Mesenchymal stem cell (in vitro differentiated cells and primary cell): ENCODE results near the gene VPS16.

Experiments used
- DNase-seq: peaks from one replicate; pipeline ENCODE4 v3.0.0-alpha.2; 2013
- H2AFZ ChIP-seq: one replicate; pipeline ENCODE4 v1.6.1; 2013; ENCODE audit warnings: low read depth, mild to moderate bottlenecking, control low read depth, inconsistent platforms, low read length, moderate library complexity
- H2AK5ac ChIP-seq: 2 replicates; pipeline ENCODE4 v1.6.1; 2013; ENCODE audit warnings: low read length, moderate library complexity, mild to moderate bottlenecking, inconsistent platforms; ENCODE audit not compliant: severe bottlenecking
- H2BK120ac ChIP-seq: one replicate; pipeline ENCODE4 v1.6.1; 2013; ENCODE audit warnings: low read depth, mild to moderate bottlenecking, inconsistent platforms, low read length, moderate library complexity
- H2BK12ac ChIP-seq, 2 experiments: one replicate each; pipeline ENCODE4 v1.6.1; 2013; ENCODE audit warnings: inconsistent platforms in 2 of 2, low read length in 2 of 2, mild to moderate bottlenecking in 2 of 2, moderate library complexity in 2 of 2, control low read depth in 1 of 2
- H2BK15ac ChIP-seq: one replicate; pipeline ENCODE4 v1.6.1; 2013; ENCODE audit warnings: mild to moderate bottlenecking, low read depth, inconsistent platforms; ENCODE audit not compliant: poor library complexity, severe bottlenecking
- H2BK5ac ChIP-seq: 2 replicates; pipeline ENCODE4 v1.6.1; 2013; ENCODE audit warnings: low read depth, mild to moderate bottlenecking, low read length, control low read depth, inconsistent platforms; ENCODE audit not compliant: poor library complexity, severe bottlenecking
- H3K14ac ChIP-seq, 2 experiments: one replicate each; pipeline ENCODE4 v1.6.1; 2013; ENCODE audit warnings: inconsistent platforms in 2 of 2, low read length in 2 of 2, control low read depth in 1 of 2, mild to moderate bottlenecking in 1 of 2, moderate library complexity in 1 of 2
- H3K18ac ChIP-seq, 2 experiments: one replicate each; pipeline ENCODE4 v1.6.1; 2013; ENCODE audit warnings: inconsistent platforms in 2 of 2, low read length in 2 of 2, control low read depth in 1 of 2, low read depth in 1 of 2, mild to moderate bottlenecking in 1 of 2
- H3K23ac ChIP-seq, 2 experiments: one replicate each; pipeline ENCODE4 v1.6.1; 2013; ENCODE audit warnings: inconsistent platforms in 2 of 2, low read length in 2 of 2, mild to moderate bottlenecking in 2 of 2, moderate library complexity in 2 of 2, control low read depth in 1 of 2
- H3K27ac ChIP-seq: 2 replicates; pipeline ENCODE4 v1.5.1; 2013; ENCODE audit warnings: mild to moderate bottlenecking, moderate library complexity, low read length, control low read depth, inconsistent platforms; ENCODE audit not compliant: poor library complexity, severe bottlenecking
- H3K27me3 ChIP-seq, 2 experiments: 2 replicates each; pipeline versions ENCODE4 v1.6.1 to v1.7.0; 2013; ENCODE audit warnings: low read length in 2 of 2, mild to moderate bottlenecking in 2 of 2, moderate library complexity in 2 of 2, control low read depth in 1 of 2, inconsistent platforms in 1 of 2; ENCODE audit not compliant: control insufficient read depth in 1 of 2, insufficient read depth in 1 of 2
- H3K36me3 ChIP-seq, 2 experiments: 2 replicates each; pipeline versions ENCODE4 v1.6.1 to v1.7.0; 2013; ENCODE audit warnings: low read length in 2 of 2, control low read depth in 1 of 2, inconsistent platforms in 1 of 2, low read depth in 1 of 2, mild to moderate bottlenecking in 1 of 2; ENCODE audit not compliant: insufficient read depth in 2 of 2, control insufficient read depth in 1 of 2
- H3K4ac ChIP-seq, 2 experiments: one replicate each; pipeline ENCODE4 v1.6.1; 2013; ENCODE audit warnings: inconsistent platforms in 2 of 2, low read length in 2 of 2, mild to moderate bottlenecking in 2 of 2, moderate library complexity in 2 of 2, control low read depth in 1 of 2, low read depth in 1 of 2
- H3K4me1 ChIP-seq: 2 replicates; pipeline ENCODE4 v1.6.1; 2013; ENCODE audit warnings: low read depth, low read length, control low read depth; ENCODE audit not compliant: control insufficient read depth, insufficient read depth
- H3K4me2 ChIP-seq: 2 replicates; pipeline ENCODE4 v1.6.1; 2013; ENCODE audit warnings: low read length, mild to moderate bottlenecking, inconsistent platforms; ENCODE audit not compliant: poor library complexity, severe bottlenecking
- H3K4me3 ChIP-seq, 2 experiments: 2 replicates each; pipeline versions ENCODE4 v1.5.1 to v1.7.0; 2013; ENCODE audit warnings: low read length in 2 of 2, mild to moderate bottlenecking in 2 of 2, control low read depth in 1 of 2, low read depth in 1 of 2; ENCODE audit not compliant: insufficient read depth in 1 of 2
- H3K79me1 ChIP-seq: replicated peaks from 2 replicates; pipeline ENCODE4 v1.6.1; 2013; ENCODE audit warnings: mild to moderate bottlenecking, control low read depth, low read length, inconsistent platforms; ENCODE audit not compliant: poor library complexity, severe bottlenecking
- H3K9ac ChIP-seq: 2 replicates; pipeline ENCODE4 v1.7.0; 2013; ENCODE audit warnings: mild to moderate bottlenecking, low read length, moderate library complexity
- H3K9me3 ChIP-seq: 2 replicates; pipeline ENCODE4 v1.7.0; 2013; ENCODE audit warnings: mild to moderate bottlenecking, low read length; ENCODE audit not compliant: control insufficient read depth
- H4K8ac ChIP-seq: one replicate; pipeline ENCODE4 v1.6.1; 2013; ENCODE audit warnings: inconsistent platforms, mild to moderate bottlenecking, low read length, moderate library complexity
- H4K91ac ChIP-seq: one replicate; pipeline ENCODE4 v1.6.1; 2013; ENCODE audit warnings: mild to moderate bottlenecking, low read length, inconsistent platforms
- WGBS: methylation state at CpG from one replicate; pipeline ENCODE4 v1.1.7; 2013; ENCODE audit warnings: mixed read lengths; 5-methylcytosine and 5-hydroxymethylcytosine counted together

VPS16 gene

GRCh38 chr20:2815242-2815900 is 25.2 kb upstream of the VPS16 start:
- peak overlapping the region in 1 of 2 experiments; percentile 83 for H3K14ac ChIP-seq
- H3K23ac ChIP-seq: no peak overlapping the region
- H3K36me3 ChIP-seq: no peaks in the 10 kb centered on the region
- H4K91ac ChIP-seq: peak overlapping the region; percentile 61
- no peak overlapping the region for H2BK15ac ChIP-seq
- peak overlapping the region; percentile 15 for H2AFZ ChIP-seq
- no peak overlapping the region for H3K4me2 ChIP-seq
- H3K9me3 ChIP-seq: peaks cover 18% of the 10 kb centered on the region
- peak overlapping the region; percentile 55 for H3K27ac ChIP-seq
- peak overlapping the region in 1 of 2 experiments; percentile 31 for H3K4me3 ChIP-seq
- no peaks in the 10 kb centered on the region for H3K79me1 ChIP-seq
- peak overlapping the region; percentile 78 for H4K8ac ChIP-seq
- H2BK12ac ChIP-seq: peak overlapping the region; percentile 92 to 96
- H3K4me1 ChIP-seq: peaks cover 29% of the 10 kb centered on the region
- no peak overlapping the region for H2BK5ac ChIP-seq
- peak overlapping the region; percentile 92 for H2AK5ac ChIP-seq
- no peak for DNase-seq
- peak overlapping the region; percentile 68 to 94 for H3K18ac ChIP-seq
- 97% methylated on average over 8 of the region's 8 CpGs for WGBS
- H3K4ac ChIP-seq: peak overlapping the region; percentile 76 to 81
- H3K27me3 ChIP-seq: peaks cover 0 to 1% of the 10 kb centered on the region in 2 experiments
- peak overlapping the region; percentile 63 for H3K9ac ChIP-seq
- H2BK120ac ChIP-seq: peak overlapping the region; percentile 59

- WGBS: 83% methylated on average over 10 of the region's 10 CpGs
- peak within 1 kb of the TSS; percentile 76 to 81 for H3K4ac ChIP-seq
- no peaks in the 10 kb centered on the region for H3K36me3 ChIP-seq
Observed at GRCh38 chr20:2816030-2816582, 24.4 kb upstream of the VPS16 start, which contains the start of gene TMEM239. TMEM239 (plus strand) TSS chr20:2816364; CDS start chr20:2816555, 191 bp downstream.

GRCh38 chr20:2816583-2817340 is 23.8 kb upstream of the VPS16 start:
- H4K8ac ChIP-seq: peak overlapping the region; percentile 19
- H2BK5ac ChIP-seq: no peak overlapping the region
- H3K4me3 ChIP-seq: no peak overlapping the region
- no peak overlapping the region for H3K27ac ChIP-seq
- H3K36me3 ChIP-seq: no peaks in the 10 kb centered on the region
- no peak overlapping the region for H2AK5ac ChIP-seq
- H3K14ac ChIP-seq: peak overlapping the region in 1 of 2 experiments; percentile 96
- H3K27me3 ChIP-seq: peaks cover 0 to 15% of the 10 kb centered on the region in 2 experiments
- no peak overlapping the region for H2BK120ac ChIP-seq
- peaks cover 9% of the 10 kb centered on the region for H3K9me3 ChIP-seq
- H3K4me2 ChIP-seq: no peak overlapping the region
- peak overlapping the region in 1 of 2 experiments; percentile 1 for H3K18ac ChIP-seq
- H3K4ac ChIP-seq: no peak overlapping the region
- H3K9ac ChIP-seq: no peak overlapping the region
- H4K91ac ChIP-seq: peak overlapping the region; percentile 25
- peaks cover 40% of the 10 kb centered on the region for H3K4me1 ChIP-seq
- no peak overlapping the region for H3K23ac ChIP-seq
- peak overlapping the region; percentile 4 for H2BK15ac ChIP-seq
- H2BK12ac ChIP-seq: peak overlapping the region in 1 of 2 experiments; percentile 58
- 70% methylated on average over 20 of the region's 20 CpGs for WGBS
- DNase-seq: no peak
- no peak overlapping the region for H2AFZ ChIP-seq
- no peaks in the 10 kb centered on the region for H3K79me1 ChIP-seq

More at GRCh38 chr20:2816030-2816582, 24.4 kb upstream of the VPS16 start, which contains the start of gene TMEM239:
- Histone ChIP-seq H2BK12ac (peak within 1 kb of the TSS; percentile 92 to 96), H3K4me1 (peaks cover 36% of the 10 kb centered on the region), H2BK15ac (peak within 1 kb of the TSS; percentile 8), H3K79me1 (no peaks in the 10 kb centered on the region), H2AK5ac (peak within 1 kb of the TSS; percentile 92), H2BK5ac (no peak within 1 kb of the TSS), H3K4me2 (no peak within 1 kb of the TSS), H2BK120ac (peak within 1 kb of the TSS; percentile 59), H3K9me3 (peaks cover 14% of the 10 kb centered on the region), H2AFZ (peak within 1 kb of the TSS; percentile 15), H3K18ac (peak within 1 kb of the TSS; percentile 68 to 94), H3K9ac (peak within 1 kb of the TSS; percentile 63), H3K14ac (peak within 1 kb of the TSS in 1 of 2 experiments; percentile 96), H3K4me3 (peak within 1 kb of the TSS in 1 of 2 experiments; percentile 31), H4K8ac (peak within 1 kb of the TSS; percentile 78), H3K27ac (no peak within 1 kb of the TSS), H4K91ac (peak within 1 kb of the TSS; percentile 61), H3K23ac (no peak within 1 kb of the TSS), H3K27me3 (peaks cover 0 to 9% of the 10 kb centered on the region in 2 experiments)
- no peak for DNase-seq

- H3K4me2 ChIP-seq: no peak overlapping the region
- WGBS: 98% methylated on average over 2 of the region's 2 CpGs
Observed at GRCh38 chr20:2817341-2817726, 23.2 kb upstream of the VPS16 start.

More at GRCh38 chr20:2817341-2817726, 23.2 kb upstream of the VPS16 start:
- no peak for DNase-seq
- Histone ChIP-seq H2BK15ac (no peak overlapping the region), H3K27me3 (peaks cover 0 to 15% of the 10 kb centered on the region in 2 experiments), H2BK12ac (no peak overlapping the region), H3K18ac (no peak overlapping the region), H2BK120ac (no peak overlapping the region), H3K36me3 (no peaks in the 10 kb centered on the region), H2AFZ (no peak overlapping the region), H3K23ac (no peak overlapping the region), H4K91ac (no peak overlapping the region), H4K8ac (no peak overlapping the region), H3K27ac (no peak overlapping the region), H3K9ac (no peak overlapping the region), H2AK5ac (no peak overlapping the region), H3K9me3 (peaks cover 3% of the 10 kb centered on the region), H3K4me3 (no peak overlapping the region), H3K4ac (no peak overlapping the region), H2BK5ac (no peak overlapping the region), H3K79me1 (no peaks in the 10 kb centered on the region), H3K14ac (no peak overlapping the region), H3K4me1 (peaks cover 40% of the 10 kb centered on the region)
